ENCODE data around the gene ARHGAP6. TPM values are rescaled to one million over a fixed set of nuclear protein-coding genes. Genes with fewer than 3 reads are reported as not detected.

The ARHGAP6 gene
- total RNA-seq, 1 experiment from 2014 or later, result 0.07 TPM

GRCh38 chrX:11259437-11259836 is 406.3 kb downstream of the ARHGAP6 start:
- no peak overlapping the region for H3K56ac ChIP-seq (ENCODE audit: insufficient read length, low read depth, low read length)
- H3K4ac ChIP-seq (ENCODE audit: low read depth, low read length), result no peak overlapping the region
- H2AK5ac ChIP-seq (ENCODE audit: insufficient read length, low read length), result no peak overlapping the region
- H3K27ac ChIP-seq (ENCODE audit: insufficient read length, low read depth, low read length), result no peak overlapping the region
- H3K4me2 ChIP-seq (ENCODE audit: insufficient read depth, insufficient read length, low read length), result no peak overlapping the region
- Mint-ChIP-seq H3K4me3 (no peak overlapping the region), H3K9me3 (peaks cover 52 to 63% of the 10 kb centered on the region in 2 experiments), H3K36me3 (ENCODE audit: insufficient read depth in 1 of 3, low read depth in 3 of 3) (peaks cover 0 to 2% (median 0%) of the 10 kb centered on the region in 3 experiments; a peak in 2 of 7 replicates), H3K27me3 (ENCODE audit: low read depth) (no peaks in the 10 kb centered on the region), H3K4me1 (no peaks in the 10 kb centered on the region), H3K27ac (no peak overlapping the region)
- no peak overlapping the region for H2BK5ac ChIP-seq (ENCODE audit: insufficient read length, low read length)
- H3K79me2 ChIP-seq (ENCODE audit: insufficient read depth, low read length), result no peaks in the 10 kb centered on the region
- no peak overlapping the region for H3K14ac ChIP-seq (ENCODE audit: insufficient read depth, low read length)
- no peak overlapping the region for H3K18ac ChIP-seq (ENCODE audit: insufficient read length, low read depth, low read length)
- no peak overlapping the region for H3K9ac ChIP-seq (ENCODE audit: extremely low read depth, insufficient read length, low read length)
- H4K20me1 ChIP-seq (ENCODE audit: control insufficient read depth, insufficient read depth, insufficient read length), result no peaks in the 10 kb centered on the region
- no peaks in the 10 kb centered on the region for H3K9me3 ChIP-seq (ENCODE audit: control insufficient read depth, low read depth, low read length)
- DNase-seq, result no peak
- H2AFZ ChIP-seq (ENCODE audit: low read length), result no peak overlapping the region
- no peaks in the 10 kb centered on the region for H3K27me3 ChIP-seq (ENCODE audit: insufficient read depth, low read length)
- H3K23ac ChIP-seq (ENCODE audit: insufficient read length, low read depth, low read length), result no peak overlapping the region
- H4K5ac ChIP-seq (ENCODE audit: insufficient read length, low read depth, low read length), result no peak overlapping the region
- H3K79me1 ChIP-seq (ENCODE audit: insufficient read depth, low read depth, low read length, poor library complexity, severe bottlenecking), result no peaks in the 10 kb centered on the region
- WGBS (ENCODE audit: extremely low coverage, insufficient read length, low lambda C conversion rate), result no CpG with 5 or more reads among the region's 1 CpG
- H2BK15ac ChIP-seq (ENCODE audit: low read depth, low read length), result no peak overlapping the region
- H3K4me1 ChIP-seq (ENCODE audit: insufficient read depth, low read length), result no peaks in the 10 kb centered on the region
- H2BK12ac ChIP-seq (ENCODE audit: insufficient read length, low read depth, low read length), result no peak overlapping the region
- H2BK120ac ChIP-seq (ENCODE audit: low read depth, low read length, poor library complexity, severe bottlenecking), result no peak overlapping the region
- H4K8ac ChIP-seq (replicated peaks; ENCODE audit: insufficient read length, low read depth, low read length), result no peak overlapping the region
- no peaks in the 10 kb centered on the region for H3K23me2 ChIP-seq (ENCODE audit: insufficient read length, low read depth, low read length, poor library complexity, severe bottlenecking)
- TF ChIP-seq CTCF (conservative IDR thresholded peaks at IDR 0.05), result no peak
- H2BK20ac ChIP-seq (ENCODE audit: low read depth, low read length, poor library complexity, severe bottlenecking), result no peak overlapping the region
- H4K91ac ChIP-seq (ENCODE audit: insufficient read length, low read depth, low read length), result no peak overlapping the region
- H3T11ph ChIP-seq (ENCODE audit: low read length), result no peak overlapping the region

All from H9 (cell line).